Measurements from ENCODE around the gene OR52R1. TPM values are rescaled to one million over a fixed set of nuclear protein-coding genes. Genes with fewer than 3 reads are reported as not detected.

The OR52R1 gene
- polyA plus RNA-seq (2013, experiment 1 of 2): not detected
- polyA plus RNA-seq (2013, experiment 2 of 2): not detected

GRCh38 chr11:4804280-4804679, at the start of gene OR52R1:
Gene OR52R1 (minus strand): TSS chr11:4804380. CDS start chr11:4804380, 0 bp downstream.
- no peaks in the 10 kb centered on the region for H3K9me3 ChIP-seq (ENCODE audit: control insufficient read depth, low read length)
- H3K4me3 ChIP-seq (ENCODE audit: extremely low read depth, insufficient read depth, low read length, poor library complexity, severe bottlenecking): no peak within 1 kb of the TSS
- no peaks in the 10 kb centered on the region for H3K4me1 ChIP-seq (ENCODE audit: control insufficient read depth, insufficient read depth, low read length, poor library complexity, severe bottlenecking)
- H3K36me3 ChIP-seq (ENCODE audit: control insufficient read depth, insufficient read depth, low read length): no peaks in the 10 kb centered on the region
- 86 to 100% methylated on average over 1 of the region's 3 CpGs for WGBS, 2 experiments (ENCODE audit: insufficient coverage in 2 of 2)
- no peak within 1 kb of the TSS for H3K27ac ChIP-seq (ENCODE audit: low read depth, low read length, severe bottlenecking)

DNA sequence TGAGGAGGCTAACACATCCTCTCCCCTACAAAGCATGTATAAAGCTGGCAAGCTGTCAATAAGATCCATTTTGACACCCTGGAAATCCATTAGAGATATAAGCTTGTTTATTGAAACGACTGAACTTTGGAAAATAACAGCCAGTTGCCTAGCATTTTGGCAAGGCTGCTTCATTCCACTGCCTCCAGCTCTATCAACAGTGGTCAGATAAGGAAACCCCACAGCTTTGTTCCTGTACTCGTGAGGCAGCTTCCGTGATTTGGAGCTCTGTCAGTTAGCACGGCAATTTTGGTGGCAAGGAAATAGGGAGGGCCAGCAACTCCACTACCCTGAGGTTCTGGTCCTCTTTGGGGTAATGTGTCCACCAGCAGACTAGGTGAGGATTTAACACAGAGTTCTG, 46.9 kb upstream of the OR52R1 start:
- Histone ChIP-seq H3K4me1 (ENCODE audit: control insufficient read depth, insufficient read depth, low read length, poor library complexity, severe bottlenecking) (no peaks in the 10 kb centered on the region), H3K9me3 (ENCODE audit: control insufficient read depth, low read length) (no peaks in the 10 kb centered on the region), H3K36me3 (ENCODE audit: control insufficient read depth, insufficient read depth, low read length) (no peaks in the 10 kb centered on the region), H3K4me3 (ENCODE audit: extremely low read depth, insufficient read depth, low read length, poor library complexity, severe bottlenecking) (no peak overlapping the region), H3K27ac (ENCODE audit: low read depth, low read length, severe bottlenecking) (no peak overlapping the region)
- 38 to 68% methylated on average over 1 to 3 of the region's 4 CpGs for WGBS, 2 experiments (ENCODE audit: insufficient coverage in 2 of 2)

DNA sequence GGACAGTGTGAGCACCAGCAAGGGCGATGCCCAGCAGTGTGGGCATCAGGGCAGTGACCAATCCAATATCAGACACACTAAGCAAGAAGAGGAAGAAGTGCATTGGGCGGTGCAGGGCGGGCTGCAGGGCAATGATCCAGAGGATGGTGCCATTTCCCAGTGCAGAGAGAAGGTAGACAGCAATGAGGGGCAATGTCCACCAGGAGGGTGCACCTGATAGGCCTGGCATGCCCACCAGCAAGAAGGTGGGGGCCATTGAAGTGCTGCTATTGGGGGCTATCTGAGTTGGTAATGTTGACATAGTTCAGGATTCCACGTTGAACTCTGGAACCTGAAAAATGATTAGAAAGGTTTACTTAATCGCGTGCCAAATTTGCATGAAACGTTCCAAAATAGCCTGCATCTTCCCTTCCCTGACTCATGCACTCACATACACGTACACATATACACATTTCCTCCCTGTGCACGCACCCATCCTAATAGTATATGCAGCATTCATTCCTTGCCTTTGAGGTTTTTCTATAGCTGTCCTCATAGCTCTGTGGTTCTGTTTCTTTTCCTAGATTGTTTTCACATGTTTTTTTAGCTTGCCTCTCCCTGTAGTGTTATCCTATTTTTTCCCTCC, 44.8 kb upstream of the OR52R1 start, which contains the start of gene OR51S1:
TSS of gene OR51S1 (minus strand) at position 301 of the 625 bp plus-strand sequence. CDS start at position 301, 0 bp downstream.
- no peaks in the 10 kb centered on the region for H3K4me1 ChIP-seq (ENCODE audit: control insufficient read depth, insufficient read depth, low read length, poor library complexity, severe bottlenecking)
- no peaks in the 10 kb centered on the region for H3K36me3 ChIP-seq (ENCODE audit: control insufficient read depth, insufficient read depth, low read length)
- H3K9me3 ChIP-seq (ENCODE audit: control insufficient read depth, low read length): no peaks in the 10 kb centered on the region
- no peak within 1 kb of the TSS for H3K4me3 ChIP-seq (ENCODE audit: extremely low read depth, insufficient read depth, low read length, poor library complexity, severe bottlenecking)
- no peak within 1 kb of the TSS for H3K27ac ChIP-seq (ENCODE audit: low read depth, low read length, severe bottlenecking)
- WGBS, 2 experiments (ENCODE audit: insufficient coverage in 2 of 2): 75 to 83% methylated on average over 8 to 9 of the region's 9 CpGs

GRCh38 chr11:4839851-4840549, 35.8 kb upstream of the OR52R1 start:
- H3K36me3 ChIP-seq (ENCODE audit: control insufficient read depth, insufficient read depth, low read length): no peaks in the 10 kb centered on the region
- 77 to 100% methylated on average over 1 of the region's 2 CpGs for WGBS, 2 experiments (ENCODE audit: insufficient coverage in 2 of 2)
- H3K4me1 ChIP-seq (ENCODE audit: control insufficient read depth, insufficient read depth, low read length, poor library complexity, severe bottlenecking): no peaks in the 10 kb centered on the region
- no peak overlapping the region for H3K4me3 ChIP-seq (ENCODE audit: extremely low read depth, insufficient read depth, low read length, poor library complexity, severe bottlenecking)
- H3K9me3 ChIP-seq (ENCODE audit: control insufficient read depth, low read length): no peaks in the 10 kb centered on the region
- no peak overlapping the region for H3K27ac ChIP-seq (ENCODE audit: low read depth, low read length, severe bottlenecking)

DNA sequence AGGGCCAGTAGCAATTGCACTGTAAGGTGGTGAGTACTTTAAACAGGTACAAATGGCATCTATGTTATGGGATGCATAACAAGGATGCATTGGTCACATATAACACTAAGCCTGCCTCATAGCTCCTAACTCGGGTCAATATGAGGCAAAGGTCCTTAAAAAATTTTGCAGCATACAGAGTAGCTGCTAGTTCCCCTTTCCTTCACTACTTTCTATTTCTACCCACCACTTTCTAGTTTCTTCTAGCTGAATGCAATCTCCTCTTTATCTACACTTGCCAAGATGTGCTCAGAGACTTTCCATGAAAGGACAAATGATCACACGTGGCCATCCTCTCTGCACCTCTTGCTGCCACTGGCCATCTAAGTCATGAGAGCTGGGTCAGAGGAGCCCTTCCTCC, 26.7 kb upstream of the OR52R1 start:
- no peaks in the 10 kb centered on the region for H3K4me1 ChIP-seq (ENCODE audit: control insufficient read depth, insufficient read depth, low read length, poor library complexity, severe bottlenecking)
- H3K4me3 ChIP-seq (ENCODE audit: extremely low read depth, insufficient read depth, low read length, poor library complexity, severe bottlenecking): no peak overlapping the region
- H3K27ac ChIP-seq (ENCODE audit: low read depth, low read length, severe bottlenecking): no peak overlapping the region
- WGBS, 2 experiments (ENCODE audit: insufficient coverage in 2 of 2): 54 to 63% methylated on average over 2 of the region's 2 CpGs
- H3K36me3 ChIP-seq (ENCODE audit: control insufficient read depth, insufficient read depth, low read length): no peaks in the 10 kb centered on the region
- H3K9me3 ChIP-seq (ENCODE audit: control insufficient read depth, low read length): no peaks in the 10 kb centered on the region

GRCh38 chr11:4830346-4830745, 26.2 kb upstream of the OR52R1 start:
- H3K27ac ChIP-seq (ENCODE audit: low read depth, low read length, severe bottlenecking): no peak overlapping the region
- no peak overlapping the region for H3K4me3 ChIP-seq (ENCODE audit: extremely low read depth, insufficient read depth, low read length, poor library complexity, severe bottlenecking)
- no peaks in the 10 kb centered on the region for H3K4me1 ChIP-seq (ENCODE audit: control insufficient read depth, insufficient read depth, low read length, poor library complexity, severe bottlenecking)
- no peaks in the 10 kb centered on the region for H3K36me3 ChIP-seq (ENCODE audit: control insufficient read depth, insufficient read depth, low read length)
- H3K9me3 ChIP-seq (ENCODE audit: control insufficient read depth, low read length): no peaks in the 10 kb centered on the region
- WGBS, 2 experiments (ENCODE audit: insufficient coverage in 2 of 2): no CpG with 5 or more reads among the region's 1 CpG

GRCh38 chr11:4826425-4826824, 22.2 kb upstream of the OR52R1 start:
- H3K27ac ChIP-seq (ENCODE audit: low read depth, low read length, severe bottlenecking): no peak overlapping the region
- no peak overlapping the region for H3K4me3 ChIP-seq (ENCODE audit: extremely low read depth, insufficient read depth, low read length, poor library complexity, severe bottlenecking)
- H3K4me1 ChIP-seq (ENCODE audit: control insufficient read depth, insufficient read depth, low read length, poor library complexity, severe bottlenecking): no peaks in the 10 kb centered on the region
- H3K36me3 ChIP-seq (ENCODE audit: control insufficient read depth, insufficient read depth, low read length): no peaks in the 10 kb centered on the region
- H3K9me3 ChIP-seq (ENCODE audit: control insufficient read depth, low read length): no peaks in the 10 kb centered on the region

- no peaks in the 10 kb centered on the region for H3K4me1 ChIP-seq (ENCODE audit: control insufficient read depth, insufficient read depth, low read length, poor library complexity, severe bottlenecking)
- no peaks in the 10 kb centered on the region for H3K36me3 ChIP-seq (ENCODE audit: control insufficient read depth, insufficient read depth, low read length)
- no peak overlapping the region for H3K27ac ChIP-seq (ENCODE audit: low read depth, low read length, severe bottlenecking)
- H3K9me3 ChIP-seq (ENCODE audit: control insufficient read depth, low read length): no peaks in the 10 kb centered on the region
- H3K4me3 ChIP-seq (ENCODE audit: extremely low read depth, insufficient read depth, low read length, poor library complexity, severe bottlenecking): no peak overlapping the region
These were observed 21.0 kb upstream of the OR52R1 start for GRCh38 chr11:4825132-4825531.

GRCh38 chr11:4821021-4821420, 16.8 kb upstream of the OR52R1 start, which contains the start of gene OR51F2:
Gene OR51F2 (plus strand): TSS chr11:4821321. CDS start chr11:4821422, 101 bp downstream.
- H3K9me3 ChIP-seq (ENCODE audit: control insufficient read depth, low read length): no peaks in the 10 kb centered on the region
- H3K27ac ChIP-seq (ENCODE audit: low read depth, low read length, severe bottlenecking): no peak within 1 kb of the TSS
- no peaks in the 10 kb centered on the region for H3K36me3 ChIP-seq (ENCODE audit: control insufficient read depth, insufficient read depth, low read length)
- 67% methylated on average over 1 of the region's 1 CpG; no CpG with 5 or more reads in 1 of the 2 experiments for WGBS, 2 experiments (ENCODE audit: insufficient coverage in 2 of 2)
- H3K4me1 ChIP-seq (ENCODE audit: control insufficient read depth, insufficient read depth, low read length, poor library complexity, severe bottlenecking): no peaks in the 10 kb centered on the region
- H3K4me3 ChIP-seq (ENCODE audit: extremely low read depth, insufficient read depth, low read length, poor library complexity, severe bottlenecking): no peak within 1 kb of the TSS

GRCh38 chr11:4809246-4809645, 5.1 kb upstream of the OR52R1 start:
- Histone ChIP-seq H3K4me3 (ENCODE audit: extremely low read depth, insufficient read depth, low read length, poor library complexity, severe bottlenecking) (no peak overlapping the region), H3K9me3 (ENCODE audit: control insufficient read depth, low read length) (no peaks in the 10 kb centered on the region), H3K4me1 (ENCODE audit: control insufficient read depth, insufficient read depth, low read length, poor library complexity, severe bottlenecking) (no peaks in the 10 kb centered on the region), H3K36me3 (ENCODE audit: control insufficient read depth, insufficient read depth, low read length) (no peaks in the 10 kb centered on the region), H3K27ac (ENCODE audit: low read depth, low read length, severe bottlenecking) (no peak overlapping the region)
- WGBS, 2 experiments (ENCODE audit: insufficient coverage in 2 of 2): no CpG with 5 or more reads among the region's 2 CpGs

- no peak overlapping the region for H3K4me3 ChIP-seq (ENCODE audit: extremely low read depth, insufficient read depth, low read length, poor library complexity, severe bottlenecking)
- H3K4me1 ChIP-seq (ENCODE audit: control insufficient read depth, insufficient read depth, low read length, poor library complexity, severe bottlenecking): no peaks in the 10 kb centered on the region
- H3K36me3 ChIP-seq (ENCODE audit: control insufficient read depth, insufficient read depth, low read length): no peaks in the 10 kb centered on the region
- no peak overlapping the region for H3K27ac ChIP-seq (ENCODE audit: low read depth, low read length, severe bottlenecking)
- WGBS, 2 experiments (ENCODE audit: insufficient coverage in 2 of 2): 88% methylated on average over 1 of the region's 1 CpG; no CpG with 5 or more reads in 1 of the 2 experiments
- no peaks in the 10 kb centered on the region for H3K9me3 ChIP-seq (ENCODE audit: control insufficient read depth, low read length)
These were observed 4.3 kb upstream of the OR52R1 start for GRCh38 chr11:4808476-4808875.

Data from mesodermal cell (in vitro differentiated cells).